Measurements from ENCODE around the gene CRYBB3.
"Not testable (repeated sequence)": the region's sequence is repeated elsewhere in the genome, so short reads cannot be mapped to it uniquely, and the experiment has no call there.

Gene CRYBB3

GRCh38 chr22:25176175-25176574 lies 23.5 kb upstream of the CRYBB3 start:
- no peak overlapping the region for H3K4me3 ChIP-seq (ENCODE audit: low read depth, low read length)
- TF ChIP-seq CTCF (IDR thresholded peaks at IDR 0.05; ENCODE audit: low read depth, low read length, missing control alignments): no peak
- no peak for DNase-seq (ENCODE audit: low read depth)

- TF ChIP-seq CTCF (IDR thresholded peaks at IDR 0.05; ENCODE audit: low read depth, low read length, missing control alignments): no peak
- DNase-seq (ENCODE audit: low read depth): no peak
- no peak overlapping the region for H3K4me3 ChIP-seq (ENCODE audit: low read depth, low read length)
These were observed 22.9 kb upstream of the CRYBB3 start for GRCh38 chr22:25176799-25177198.

- H3K4me3 ChIP-seq (ENCODE audit: low read depth, low read length): no peak overlapping the region
- DNase-seq (ENCODE audit: low read depth): no peak
- TF ChIP-seq CTCF (IDR thresholded peaks at IDR 0.05; ENCODE audit: low read depth, low read length, missing control alignments): no peak
These were observed 22.4 kb upstream of the CRYBB3 start for GRCh38 chr22:25177226-25177625.

GRCh38 chr22:25177895-25178294 lies 21.8 kb upstream of the CRYBB3 start:
- no peak overlapping the region for H3K4me3 ChIP-seq (ENCODE audit: low read depth, low read length)
- no peak for TF ChIP-seq CTCF (IDR thresholded peaks at IDR 0.05; ENCODE audit: low read depth, low read length, missing control alignments)
- DNase-seq (ENCODE audit: low read depth): no peak

- not testable (repeated sequence) for H3K4me3 ChIP-seq (ENCODE audit: low read depth, low read length); DNase-seq (ENCODE audit: low read depth)
These were observed 21.3 kb upstream of the CRYBB3 start for GRCh38 chr22:25178348-25178747.

- DNase-seq (ENCODE audit: low read depth); H3K4me3 ChIP-seq (ENCODE audit: low read depth, low read length): not testable (repeated sequence)
These were observed 20.6 kb upstream of the CRYBB3 start for GRCh38 chr22:25178869-25179631.

- DNase-seq (ENCODE audit: low read depth): no peak
- no peak for TF ChIP-seq CTCF (IDR thresholded peaks at IDR 0.05; ENCODE audit: low read depth, low read length, missing control alignments)
- no peak overlapping the region for H3K4me3 ChIP-seq (ENCODE audit: low read depth, low read length)
These were observed 17.2 kb upstream of the CRYBB3 start for GRCh38 chr22:25182131-25183110.
